ENCODE results near the gene PIGR. TPM values are rescaled to one million over a fixed set of nuclear protein-coding genes. Genes with fewer than 3 reads are reported as not detected.

Gene PIGR
- total and polyA plus RNA-seq, 8 donors, result 0.11 to 587 (median 0.22) TPM

DNA sequence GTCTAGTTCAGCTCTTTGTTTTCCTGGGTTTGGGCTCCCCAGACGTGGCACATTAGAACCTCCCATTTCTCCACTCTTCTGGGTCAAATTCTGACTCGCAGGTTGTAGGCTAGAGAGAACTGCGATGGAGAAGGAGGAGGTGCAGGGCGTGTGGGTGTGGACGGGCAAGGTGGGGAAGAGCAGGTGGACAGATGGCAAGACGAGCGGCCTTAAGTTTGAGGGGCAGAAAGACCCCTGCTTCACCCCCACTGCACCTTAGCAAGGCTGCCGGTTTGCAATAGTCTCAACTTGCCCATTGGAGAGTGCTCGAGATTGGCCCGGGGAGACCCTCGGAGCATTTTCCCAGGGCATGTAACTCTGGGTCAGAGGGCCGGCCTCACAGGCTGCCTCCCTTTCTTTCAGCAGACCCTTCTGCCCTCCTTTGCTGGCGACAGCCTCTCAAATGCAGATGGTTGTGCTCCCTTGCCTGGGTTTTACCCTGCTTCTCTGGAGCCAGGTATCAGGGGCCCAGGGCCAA, 47.3 kb downstream of the PIGR start:
- ATAC-seq, result no peak

GRCh38 chr1:206898089-206898914, 48.0 kb downstream of the PIGR start:
- Histone ChIP-seq H3K4me1 (peaks cover 0 to 6% of the 10 kb centered on the region in 2 donors), H3K27ac (no peak overlapping the region), H3K27me3 (no peaks in the 10 kb centered on the region), H3K9me3 (no peaks in the 10 kb centered on the region), H3K4me3 (no peak overlapping the region), H3K36me3 (no peaks in the 10 kb centered on the region)
- TF ChIP-seq CTCF (IDR thresholded peaks at IDR 0.05), result no peak
- intact Hi-C loops (cut with DNase I), result no loop called here
- peak; percentile 71 for ATAC-seq
- DNase-seq, result no peak

More for the DNA sequence above, 47.3 kb downstream of the PIGR start:
- no peak for TF ChIP-seq CTCF (IDR thresholded peaks at IDR 0.05)
- no peaks in the 10 kb centered on the region for H3K27me3 ChIP-seq
- peaks cover 0 to 6% of the 10 kb centered on the region in 2 donors for H3K4me1 ChIP-seq
- H3K9me3 ChIP-seq, result no peaks in the 10 kb centered on the region
- no peak overlapping the region for H3K27ac ChIP-seq
- intact Hi-C loops (cut with DNase I), result no loop called here
- no peak overlapping the region for H3K4me3 ChIP-seq
- no peaks in the 10 kb centered on the region for H3K36me3 ChIP-seq
- DNase-seq, result no peak

DNA sequence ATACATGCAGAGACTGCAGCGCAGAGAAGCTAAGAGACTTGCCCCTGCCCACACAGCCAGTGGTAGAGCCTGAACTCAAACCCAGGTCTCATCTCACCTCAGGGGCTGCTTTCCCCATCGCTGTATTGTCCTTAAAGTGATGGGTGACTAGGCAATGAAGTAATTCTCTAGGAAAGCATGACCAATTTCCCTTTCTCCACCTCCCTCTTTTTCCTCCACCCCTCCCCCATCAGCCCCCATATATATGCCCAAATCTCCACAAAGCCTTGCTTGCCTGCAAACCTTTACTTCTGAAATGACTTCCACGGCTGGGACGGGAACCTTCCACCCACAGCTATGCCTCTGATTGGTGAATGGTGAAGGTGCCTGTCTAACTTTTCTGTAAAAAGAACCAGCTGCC, 49.1 kb downstream of the PIGR start, which contains the start of gene IL24:
TSS of gene IL24 (plus strand) at position 269 of the 400 bp plus-strand sequence. CDS start 390 bp downstream, outside the sequence.
- ATAC-seq (no peak), DNase-seq (no peak)
- Histone ChIP-seq H3K27ac (peak within 1 kb of the TSS in 1 of 2 donors; percentile 1), H3K4me3 (no peak within 1 kb of the TSS), H3K9me3 (no peaks in the 10 kb centered on the region), H3K4me1 (peaks cover 0 to 6% of the 10 kb centered on the region in 2 donors), H3K36me3 (no peaks in the 10 kb centered on the region), H3K27me3 (no peaks in the 10 kb centered on the region)
- intact Hi-C loops (cut with DNase I), result no loop called here
- TF ChIP-seq CTCF (IDR thresholded peaks at IDR 0.05), result no peak

DNA sequence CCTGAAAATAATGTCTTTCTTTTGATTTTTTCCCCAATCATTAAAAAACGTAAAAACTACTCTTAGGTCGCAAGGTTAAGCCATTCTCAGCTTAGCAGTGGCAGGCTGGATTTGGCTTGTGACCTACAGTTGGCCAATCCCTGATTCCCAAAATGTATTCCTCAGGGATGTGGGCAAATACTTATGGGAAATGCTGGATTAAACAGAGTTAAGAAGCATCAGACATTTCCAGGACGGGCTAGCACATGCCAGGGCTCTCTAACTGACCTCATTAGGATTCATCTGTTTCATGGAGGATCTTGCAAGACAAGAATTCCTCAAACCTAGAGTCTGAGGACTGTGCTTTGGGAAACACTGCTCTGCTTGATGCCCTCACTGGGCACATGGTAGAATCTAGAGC, 50.0 kb downstream of the PIGR start:
- DNase-seq (no peak), ATAC-seq (no peak)
- TF ChIP-seq CTCF (IDR thresholded peaks at IDR 0.05), result no peak
- Histone ChIP-seq H3K27me3 (no peaks in the 10 kb centered on the region), H3K36me3 (no peaks in the 10 kb centered on the region), H3K4me3 (no peak overlapping the region), H3K27ac (peak overlapping the region in 1 of 2 donors; percentile 7), H3K9me3 (no peaks in the 10 kb centered on the region), H3K4me1 (peaks cover 2 to 6% of the 10 kb centered on the region in 2 donors)
- intact Hi-C loops (cut with DNase I), result no loop called here

DNA sequence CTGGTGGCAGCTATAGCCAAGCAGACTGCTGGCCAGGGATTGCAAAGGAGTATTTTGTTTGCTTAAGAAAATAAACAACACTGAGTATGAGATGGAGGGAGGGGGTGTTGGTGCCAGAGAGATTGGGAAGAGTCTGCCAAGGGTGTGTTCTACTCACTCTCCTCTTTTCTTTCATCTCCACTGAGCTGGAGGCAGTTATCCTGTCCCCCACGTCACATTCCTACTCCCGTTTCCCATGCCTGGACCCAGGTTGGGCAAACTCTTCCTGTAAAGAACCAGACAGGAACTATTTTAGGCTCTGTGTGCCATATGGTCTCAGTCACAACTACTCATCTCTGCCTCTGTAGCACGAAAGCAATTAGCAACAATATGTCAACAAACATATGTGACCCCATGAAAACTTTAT, 50.4 kb downstream of the PIGR start:
- ATAC-seq (peak; percentile 73), DNase-seq (peak in 1 of 4 donors; percentile 49)
- Histone ChIP-seq H3K9me3 (no peaks in the 10 kb centered on the region), H3K27ac (peak overlapping the region in 1 of 2 donors; percentile 7), H3K27me3 (no peaks in the 10 kb centered on the region), H3K4me1 (peaks cover 6% of the 10 kb centered on the region in 2 donors), H3K4me3 (no peak overlapping the region), H3K36me3 (no peaks in the 10 kb centered on the region)
- intact Hi-C loops (cut with DNase I), result no loop called here
- TF ChIP-seq CTCF (IDR thresholded peaks at IDR 0.05), result no peak
